ENCODE data around the gene CDT1. TPM values are rescaled to one million over a fixed set of nuclear protein-coding genes. Genes with fewer than 3 reads are reported as not detected.

The CDT1 gene
- total and polyA plus RNA-seq, 10 of the 15 experiments (the other 5 are each of a cell fraction or from before 2014, with no cell fraction given), result 0.50 to 87.6 (median 8.8) TPM

DNA sequence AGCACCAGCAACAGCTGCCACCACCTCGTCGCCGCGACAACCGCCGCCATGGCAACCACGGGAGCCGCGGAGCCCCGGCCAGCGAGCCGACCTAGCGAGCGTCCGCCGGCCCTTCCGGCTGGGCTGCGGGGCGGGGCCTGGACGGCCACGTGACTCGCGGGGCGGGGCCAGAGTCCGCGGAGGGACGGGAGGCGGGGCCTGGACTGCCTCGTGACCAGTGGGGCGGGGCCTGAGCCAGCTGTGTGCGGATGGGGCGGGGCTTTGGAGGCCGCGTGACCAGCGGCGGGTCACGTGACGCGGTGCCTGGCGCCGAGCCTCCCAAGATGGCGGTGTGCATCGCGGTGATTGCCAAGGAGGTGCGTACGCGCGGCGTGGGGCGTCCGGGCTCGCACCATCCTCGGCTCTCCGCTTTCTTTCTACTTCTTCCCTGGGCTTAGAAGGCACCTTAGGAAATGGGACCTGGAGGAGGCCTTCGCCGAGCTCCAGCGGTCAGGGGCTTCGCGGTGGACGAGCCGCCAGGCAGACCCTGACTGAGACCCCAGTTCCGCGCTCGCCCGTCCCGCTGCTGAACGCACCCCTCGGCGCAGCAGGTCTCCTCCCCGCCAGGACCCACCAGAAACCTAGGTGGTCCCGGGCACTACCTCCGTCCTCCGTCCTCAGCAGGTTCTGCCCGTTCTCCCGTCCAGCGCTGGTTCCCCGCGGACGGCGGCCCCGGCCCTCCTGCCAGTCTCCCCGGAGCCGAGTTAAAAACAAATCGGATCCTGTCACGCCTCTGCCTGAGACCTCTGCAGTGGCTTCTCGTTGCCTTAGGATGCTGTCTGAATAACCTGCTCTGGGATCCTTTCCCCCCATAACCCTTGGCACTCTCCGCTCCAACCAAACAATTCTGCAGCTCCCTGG lies 53.5 kb downstream of the CDT1 start, which contains the start of the genes GALNS and TRAPPC2L (continued):
- TF ChIP-seq HDAC2 (IDR thresholded peaks at IDR 0.05) (no peak), MEF2B (IDR thresholded peaks at IDR 0.05; ENCODE audit: partially characterized antibody, poor library complexity, severe bottlenecking) (peak; percentile 64), ASH2L (IDR thresholded peaks at IDR 0.05; ENCODE audit: borderline replicate concordance, low read depth) (no peak), YY1 (IDR thresholded peaks at IDR 0.05; ENCODE audit: low read depth, low read length) (peak; percentile 97), FOXK2 (IDR thresholded peaks at IDR 0.05) (peak; percentile 41; the same call in 1 of the 2 replicates), SREBF1 (IDR thresholded peaks at IDR 0.05; ENCODE audit: low read length) (no peak), EGR1 (IDR thresholded peaks at IDR 0.05; ENCODE audit: borderline replicate concordance in 1 of 2, low read depth in 2 of 2, low read length in 2 of 2) (0 out of 3 replicates have a peak, but pooled peaks of 1 of the 2 experiments have one; percentile 17), CREB1 (IDR thresholded peaks at IDR 0.05; ENCODE audit: low read depth) (no peak), RELA (IDR thresholded peaks at IDR 0.05; ENCODE audit: borderline replicate concordance, partially characterized antibody) (peak; percentile 91), NRF1 (conservative IDR thresholded peaks at IDR 0.05; ENCODE audit: low read depth, low read length) (no peak)
- TF ChIP-seq, protein P1, sequence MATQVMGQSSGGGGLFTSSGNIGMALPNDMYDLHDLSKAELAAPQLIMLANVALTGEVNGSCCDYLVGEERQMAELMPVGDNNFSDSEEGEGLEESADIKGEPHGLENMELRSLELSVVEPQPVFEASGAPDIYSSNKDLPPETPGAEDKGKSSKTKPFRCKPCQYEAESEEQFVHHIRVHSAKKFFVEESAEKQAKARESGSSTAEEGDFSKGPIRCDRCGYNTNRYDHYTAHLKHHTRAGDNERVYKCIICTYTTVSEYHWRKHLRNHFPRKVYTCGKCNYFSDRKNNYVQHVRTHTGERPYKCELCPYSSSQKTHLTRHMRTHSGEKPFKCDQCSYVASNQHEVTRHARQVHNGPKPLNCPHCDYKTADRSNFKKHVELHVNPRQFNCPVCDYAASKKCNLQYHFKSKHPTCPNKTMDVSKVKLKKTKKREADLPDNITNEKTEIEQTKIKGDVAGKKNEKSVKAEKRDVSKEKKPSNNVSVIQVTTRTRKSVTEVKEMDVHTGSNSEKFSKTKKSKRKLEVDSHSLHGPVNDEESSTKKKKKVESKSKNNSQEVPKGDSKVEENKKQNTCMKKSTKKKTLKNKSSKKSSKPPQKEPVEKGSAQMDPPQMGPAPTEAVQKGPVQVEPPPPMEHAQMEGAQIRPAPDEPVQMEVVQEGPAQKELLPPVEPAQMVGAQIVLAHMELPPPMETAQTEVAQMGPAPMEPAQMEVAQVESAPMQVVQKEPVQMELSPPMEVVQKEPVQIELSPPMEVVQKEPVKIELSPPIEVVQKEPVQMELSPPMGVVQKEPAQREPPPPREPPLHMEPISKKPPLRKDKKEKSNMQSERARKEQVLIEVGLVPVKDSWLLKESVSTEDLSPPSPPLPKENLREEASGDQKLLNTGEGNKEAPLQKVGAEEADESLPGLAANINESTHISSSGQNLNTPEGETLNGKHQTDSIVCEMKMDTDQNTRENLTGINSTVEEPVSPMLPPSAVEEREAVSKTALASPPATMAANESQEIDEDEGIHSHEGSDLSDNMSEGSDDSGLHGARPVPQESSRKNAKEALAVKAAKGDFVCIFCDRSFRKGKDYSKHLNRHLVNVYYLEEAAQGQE (IDR thresholded peaks at IDR 0.05; ENCODE audit: low read depth, low read length), result no peak
- TF ChIP-seq, protein P2, sequence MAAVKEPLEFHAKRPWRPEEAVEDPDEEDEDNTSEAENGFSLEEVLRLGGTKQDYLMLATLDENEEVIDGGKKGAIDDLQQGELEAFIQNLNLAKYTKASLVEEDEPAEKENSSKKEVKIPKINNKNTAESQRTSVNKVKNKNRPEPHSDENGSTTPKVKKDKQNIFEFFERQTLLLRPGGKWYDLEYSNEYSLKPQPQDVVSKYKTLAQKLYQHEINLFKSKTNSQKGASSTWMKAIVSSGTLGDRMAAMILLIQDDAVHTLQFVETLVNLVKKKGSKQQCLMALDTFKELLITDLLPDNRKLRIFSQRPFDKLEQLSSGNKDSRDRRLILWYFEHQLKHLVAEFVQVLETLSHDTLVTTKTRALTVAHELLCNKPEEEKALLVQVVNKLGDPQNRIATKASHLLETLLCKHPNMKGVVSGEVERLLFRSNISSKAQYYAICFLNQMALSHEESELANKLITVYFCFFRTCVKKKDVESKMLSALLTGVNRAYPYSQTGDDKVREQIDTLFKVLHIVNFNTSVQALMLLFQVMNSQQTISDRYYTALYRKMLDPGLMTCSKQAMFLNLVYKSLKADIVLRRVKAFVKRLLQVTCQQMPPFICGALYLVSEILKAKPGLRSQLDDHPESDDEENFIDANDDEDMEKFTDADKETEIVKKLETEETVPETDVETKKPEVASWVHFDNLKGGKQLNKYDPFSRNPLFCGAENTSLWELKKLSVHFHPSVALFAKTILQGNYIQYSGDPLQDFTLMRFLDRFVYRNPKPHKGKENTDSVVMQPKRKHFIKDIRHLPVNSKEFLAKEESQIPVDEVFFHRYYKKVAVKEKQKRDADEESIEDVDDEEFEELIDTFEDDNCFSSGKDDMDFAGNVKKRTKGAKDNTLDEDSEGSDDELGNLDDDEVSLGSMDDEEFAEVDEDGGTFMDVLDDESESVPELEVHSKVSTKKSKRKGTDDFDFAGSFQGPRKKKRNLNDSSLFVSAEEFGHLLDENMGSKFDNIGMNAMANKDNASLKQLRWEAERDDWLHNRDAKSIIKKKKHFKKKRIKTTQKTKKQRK (IDR thresholded peaks at IDR 0.05; ENCODE audit: low read depth, low read length), result no peak
- TF ChIP-seq, protein P3, sequence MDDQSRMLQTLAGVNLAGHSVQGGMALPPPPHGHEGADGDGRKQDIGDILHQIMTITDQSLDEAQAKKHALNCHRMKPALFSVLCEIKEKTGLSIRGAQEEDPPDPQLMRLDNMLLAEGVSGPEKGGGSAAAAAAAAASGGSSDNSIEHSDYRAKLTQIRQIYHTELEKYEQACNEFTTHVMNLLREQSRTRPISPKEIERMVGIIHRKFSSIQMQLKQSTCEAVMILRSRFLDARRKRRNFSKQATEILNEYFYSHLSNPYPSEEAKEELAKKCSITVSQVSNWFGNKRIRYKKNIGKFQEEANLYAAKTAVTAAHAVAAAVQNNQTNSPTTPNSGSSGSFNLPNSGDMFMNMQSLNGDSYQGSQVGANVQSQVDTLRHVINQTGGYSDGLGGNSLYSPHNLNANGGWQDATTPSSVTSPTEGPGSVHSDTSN (IDR thresholded peaks at IDR 0.05; ENCODE audit: insufficient replicate concordance, low read depth, low read length), result peak; percentile 29
- TF ChIP-seq, protein P4, sequence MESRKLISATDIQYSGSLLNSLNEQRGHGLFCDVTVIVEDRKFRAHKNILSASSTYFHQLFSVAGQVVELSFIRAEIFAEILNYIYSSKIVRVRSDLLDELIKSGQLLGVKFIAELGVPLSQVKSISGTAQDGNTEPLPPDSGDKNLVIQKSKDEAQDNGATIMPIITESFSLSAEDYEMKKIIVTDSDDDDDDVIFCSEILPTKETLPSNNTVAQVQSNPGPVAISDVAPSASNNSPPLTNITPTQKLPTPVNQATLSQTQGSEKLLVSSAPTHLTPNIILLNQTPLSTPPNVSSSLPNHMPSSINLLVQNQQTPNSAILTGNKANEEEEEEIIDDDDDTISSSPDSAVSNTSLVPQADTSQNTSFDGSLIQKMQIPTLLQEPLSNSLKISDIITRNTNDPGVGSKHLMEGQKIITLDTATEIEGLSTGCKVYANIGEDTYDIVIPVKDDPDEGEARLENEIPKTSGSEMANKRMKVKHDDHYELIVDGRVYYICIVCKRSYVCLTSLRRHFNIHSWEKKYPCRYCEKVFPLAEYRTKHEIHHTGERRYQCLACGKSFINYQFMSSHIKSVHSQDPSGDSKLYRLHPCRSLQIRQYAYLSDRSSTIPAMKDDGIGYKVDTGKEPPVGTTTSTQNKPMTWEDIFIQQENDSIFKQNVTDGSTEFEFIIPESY (IDR thresholded peaks at IDR 0.05), result no peak
